ENCODE measurements around the gene C11orf24.
A peak's percentile ranks its signal among the peaks of the same experiment; 100 is the strongest.
"Not testable (repeated sequence)": the region's sequence is repeated elsewhere in the genome, so short reads cannot be mapped to it uniquely, and the experiment has no call there.

C11orf24 gene

GRCh38 chr11:68269414-68270081 lies 2.2 kb downstream of the C11orf24 start:
- peak; percentile 17 for DNase-seq

- DNase-seq, result no peak
Measured at GRCh38 chr11:68267881-68268240, 3.9 kb downstream of the C11orf24 start.

DNA sequence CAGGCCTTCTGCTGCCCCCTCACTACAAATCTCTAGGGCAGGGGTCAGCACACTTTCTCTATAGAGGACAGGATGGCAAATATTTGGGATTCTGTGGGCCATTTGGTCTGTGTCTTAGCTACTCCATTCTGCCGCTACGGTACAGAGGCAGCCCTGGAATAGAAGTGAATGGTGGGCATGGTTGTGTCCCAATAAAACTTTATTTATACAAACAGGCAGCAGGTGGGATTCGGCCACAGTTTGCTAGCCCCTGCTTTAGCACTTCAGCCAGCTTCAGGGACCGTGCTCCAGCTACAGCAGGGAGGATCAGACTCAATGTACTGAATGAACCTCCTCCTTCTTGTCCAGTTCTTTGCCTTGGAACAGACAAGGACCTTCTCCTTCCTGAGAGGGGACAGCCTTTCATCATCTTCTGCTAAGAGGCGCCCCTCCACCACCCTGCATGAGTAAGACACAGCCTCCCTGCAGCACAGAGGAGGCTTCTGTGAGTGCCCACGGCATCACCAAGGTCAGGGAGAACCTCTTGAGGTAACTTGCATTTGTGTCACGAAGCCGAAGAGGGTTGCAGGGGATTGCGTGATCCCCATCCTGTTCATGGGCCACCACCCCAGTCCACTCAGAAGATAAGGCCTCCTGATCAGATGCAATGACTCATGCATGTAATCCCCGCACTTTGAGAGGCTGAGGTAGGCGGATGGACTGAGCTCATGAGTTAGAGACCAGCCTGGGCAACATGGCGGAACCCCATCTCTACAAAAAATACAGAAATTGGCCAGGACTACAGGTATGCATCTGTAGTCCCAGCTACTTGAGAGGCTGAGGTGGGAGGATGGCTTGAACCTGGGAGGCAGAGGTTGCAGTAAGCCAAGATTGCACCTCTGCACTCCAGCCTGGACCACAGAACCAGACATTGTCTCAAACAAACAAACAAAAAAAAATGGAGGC lies 4.6 kb downstream of the C11orf24 start:
- DNase-seq, result no peak

- DNase-seq, result no peak
Measured at GRCh38 chr11:68266121-68266891, 5.5 kb downstream of the C11orf24 start.

DNA sequence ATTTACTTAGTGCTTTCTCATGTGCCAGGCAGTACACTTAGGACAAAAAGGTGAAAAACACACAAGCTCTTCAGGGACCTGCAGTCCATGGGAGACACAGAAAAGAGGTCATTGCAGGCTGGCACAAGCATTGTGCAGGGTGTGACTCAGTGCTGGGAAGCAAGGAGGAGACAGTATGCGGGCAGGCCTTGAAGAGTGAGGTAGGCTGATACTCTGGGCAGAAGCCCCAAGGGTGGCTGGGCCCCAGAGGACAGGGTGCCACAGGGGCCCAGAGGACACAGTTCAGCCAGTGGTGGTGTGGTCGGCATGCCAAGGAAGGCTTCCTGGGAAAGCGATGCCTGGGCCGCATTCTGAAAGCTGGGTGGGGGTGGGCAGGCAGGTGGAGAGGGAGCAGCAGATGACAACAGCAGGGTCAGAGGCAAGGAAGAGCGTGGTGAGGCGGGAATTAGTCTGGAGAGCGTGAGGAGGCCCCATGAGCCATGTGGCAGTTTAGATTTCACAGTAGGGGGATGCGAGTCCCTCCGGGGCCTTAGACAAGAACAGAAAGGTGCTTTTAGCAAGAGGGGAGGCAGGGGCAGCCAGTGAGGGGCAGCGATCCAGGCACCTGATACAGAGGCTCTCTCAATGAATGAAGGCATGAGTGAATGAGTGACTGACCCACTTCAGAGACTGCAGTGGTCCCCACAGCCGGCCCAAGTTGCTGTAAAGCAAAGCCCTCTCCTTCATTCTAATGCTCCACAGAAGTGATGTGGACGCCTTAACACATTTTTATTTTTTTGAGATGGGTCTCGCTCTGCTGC lies 6.8 kb downstream of the C11orf24 start:
- no peak for DNase-seq

DNA sequence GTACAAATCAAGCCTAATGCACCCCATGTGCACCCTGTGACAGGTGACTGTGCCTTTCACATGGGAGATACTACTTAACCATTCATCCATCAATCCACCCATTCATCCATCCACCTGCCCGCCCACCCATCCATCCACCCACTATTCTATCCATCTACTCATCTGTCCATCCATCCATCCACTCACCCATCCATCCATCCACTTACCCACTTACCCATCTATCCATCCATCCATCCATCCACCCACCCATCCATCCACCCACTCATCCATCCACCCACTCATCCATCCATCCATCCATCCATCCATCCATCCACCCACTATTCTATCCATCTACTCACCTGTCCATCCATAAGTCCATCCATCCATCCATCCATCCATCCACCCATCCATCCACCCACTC lies 7.5 kb downstream of the C11orf24 start:
- no peak for DNase-seq

DNA sequence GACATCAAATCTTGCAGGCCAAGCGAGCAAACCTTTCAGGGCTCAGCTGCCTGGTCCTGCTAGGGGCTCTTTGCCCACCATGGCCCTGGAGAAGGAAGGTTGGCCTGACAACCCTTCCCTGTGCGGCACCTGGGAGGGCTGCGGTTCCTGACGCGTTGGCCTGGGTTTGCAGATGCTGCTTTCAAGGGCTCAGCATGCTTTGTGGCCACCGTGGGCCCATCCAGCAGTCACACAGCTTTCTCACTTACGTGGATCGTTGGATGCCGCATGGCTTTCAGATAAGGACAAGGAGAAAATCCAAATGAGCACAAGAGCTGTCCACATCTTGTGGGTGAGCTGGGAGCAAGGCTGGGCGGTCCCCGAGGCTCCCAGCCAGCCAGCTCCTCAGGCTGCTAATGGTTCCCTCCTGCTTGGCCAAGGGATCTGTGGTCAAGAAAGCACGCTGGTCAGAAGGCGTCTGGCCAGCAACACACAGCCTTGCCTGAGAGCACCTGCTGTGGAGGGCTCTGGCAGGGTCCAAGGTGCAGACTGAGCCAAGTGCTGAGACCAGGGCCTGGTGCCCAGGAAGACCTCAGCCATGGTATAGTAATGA lies 8.2 kb downstream of the C11orf24 start:
- DNase-seq, result no peak

GRCh38 chr11:68262544-68262827 lies 9.3 kb downstream of the C11orf24 start:
- no peak for DNase-seq

GRCh38 chr11:68261749-68262543 lies 9.8 kb downstream of the C11orf24 start:
- no peak for DNase-seq

DNA sequence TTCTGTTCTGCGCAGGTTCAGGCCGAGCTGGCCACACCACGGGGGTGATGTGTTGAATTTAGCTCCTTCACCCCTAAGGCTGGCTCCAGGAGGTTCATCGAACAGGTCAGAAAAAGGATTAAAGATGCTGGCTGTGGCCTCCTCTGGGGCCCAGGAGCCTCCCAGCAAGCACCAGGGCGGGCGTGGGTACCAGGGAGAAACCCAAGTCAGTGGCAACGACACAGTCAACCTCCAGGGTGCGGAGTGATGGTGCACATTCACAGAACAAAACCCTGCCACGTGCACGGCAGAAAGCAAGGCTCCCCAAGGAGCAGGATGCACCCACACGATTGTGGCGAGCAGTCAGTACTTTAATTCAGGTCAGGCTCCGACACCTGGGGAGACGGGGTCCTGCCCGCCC lies 10.8 kb downstream of the C11orf24 start:
- no peak for DNase-seq

DNA sequence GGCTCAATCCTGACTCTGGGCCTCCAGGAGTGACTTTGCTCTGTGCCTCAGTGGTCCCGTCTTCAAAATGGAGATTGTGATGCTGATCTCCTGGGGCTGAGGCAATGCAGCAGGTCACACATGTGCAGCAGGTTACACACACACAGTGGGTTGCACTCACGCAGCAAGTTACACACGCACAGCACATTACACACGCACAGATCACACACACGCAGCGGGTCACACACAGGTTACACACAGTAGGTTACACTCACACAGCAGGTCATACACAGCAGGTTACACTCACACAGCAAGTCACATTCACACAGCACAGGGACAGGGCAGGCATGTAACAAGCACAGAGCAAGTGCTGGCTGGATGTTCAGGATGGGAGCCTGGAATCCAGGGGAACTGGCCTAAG lies 11.3 kb downstream of the C11orf24 start:
- DNase-seq, result no peak

DNA sequence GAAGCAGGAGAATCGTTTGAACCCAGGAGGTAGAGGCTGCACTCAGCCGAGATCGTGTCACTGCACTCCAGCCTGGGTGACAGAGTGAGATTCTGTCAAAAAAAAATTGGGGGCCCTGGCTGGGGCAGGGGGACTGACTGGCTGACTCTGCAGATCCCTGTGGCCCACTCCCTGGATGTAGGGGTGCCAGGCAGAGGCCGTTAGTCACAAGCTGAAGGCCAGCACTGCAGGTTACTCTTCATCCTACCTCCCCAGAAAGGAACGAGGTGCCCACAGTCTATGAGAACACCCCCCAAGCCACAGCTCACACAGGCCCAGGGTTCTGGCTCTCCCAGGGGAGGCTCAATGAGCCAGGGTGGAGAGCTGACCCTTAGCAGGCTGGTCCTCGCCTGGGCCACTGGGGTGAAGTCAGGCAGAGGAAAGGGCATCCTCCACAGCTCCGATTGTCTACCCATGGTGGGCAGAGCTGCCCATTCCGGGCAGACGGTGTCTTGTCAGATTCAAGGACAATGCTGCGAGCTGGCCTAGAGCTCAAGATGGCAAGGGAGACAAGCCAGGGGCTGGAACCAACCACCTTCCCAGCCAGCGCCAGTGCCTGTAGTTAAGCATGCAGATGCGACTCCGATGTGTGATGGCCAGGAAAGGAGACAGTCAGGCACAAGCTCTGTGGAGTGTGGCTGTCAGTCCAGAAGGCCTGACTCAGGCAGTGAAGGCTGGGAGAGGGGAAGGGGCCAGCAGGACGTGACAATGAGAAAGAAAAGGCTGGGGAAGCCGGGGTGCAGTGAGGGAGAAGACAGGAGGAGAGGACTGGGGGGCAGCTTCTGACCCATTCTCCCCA lies 12.4 kb downstream of the C11orf24 start:
- DNase-seq, result no peak

DNA sequence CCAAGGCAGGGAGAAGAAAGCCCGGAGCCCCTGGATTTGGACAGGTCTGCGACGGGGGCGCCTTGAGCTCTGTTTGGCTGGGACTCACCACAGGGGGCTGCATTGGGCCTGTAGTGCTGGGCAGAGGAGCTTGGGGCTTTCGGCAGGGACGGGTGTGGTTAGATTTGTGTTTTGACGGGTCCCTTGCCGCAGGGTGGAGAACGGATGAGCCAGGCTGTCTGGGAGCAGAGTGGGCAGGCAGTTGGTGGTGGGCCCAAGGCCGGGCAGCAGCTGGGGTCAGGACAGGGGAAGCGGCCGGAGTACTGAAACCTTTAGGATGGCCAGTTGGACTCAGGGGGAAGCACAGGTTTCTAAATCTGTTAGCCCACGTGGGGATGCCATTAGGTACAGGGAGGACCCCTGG lies 13.4 kb downstream of the C11orf24 start:
- DNase-seq, result no peak

DNA sequence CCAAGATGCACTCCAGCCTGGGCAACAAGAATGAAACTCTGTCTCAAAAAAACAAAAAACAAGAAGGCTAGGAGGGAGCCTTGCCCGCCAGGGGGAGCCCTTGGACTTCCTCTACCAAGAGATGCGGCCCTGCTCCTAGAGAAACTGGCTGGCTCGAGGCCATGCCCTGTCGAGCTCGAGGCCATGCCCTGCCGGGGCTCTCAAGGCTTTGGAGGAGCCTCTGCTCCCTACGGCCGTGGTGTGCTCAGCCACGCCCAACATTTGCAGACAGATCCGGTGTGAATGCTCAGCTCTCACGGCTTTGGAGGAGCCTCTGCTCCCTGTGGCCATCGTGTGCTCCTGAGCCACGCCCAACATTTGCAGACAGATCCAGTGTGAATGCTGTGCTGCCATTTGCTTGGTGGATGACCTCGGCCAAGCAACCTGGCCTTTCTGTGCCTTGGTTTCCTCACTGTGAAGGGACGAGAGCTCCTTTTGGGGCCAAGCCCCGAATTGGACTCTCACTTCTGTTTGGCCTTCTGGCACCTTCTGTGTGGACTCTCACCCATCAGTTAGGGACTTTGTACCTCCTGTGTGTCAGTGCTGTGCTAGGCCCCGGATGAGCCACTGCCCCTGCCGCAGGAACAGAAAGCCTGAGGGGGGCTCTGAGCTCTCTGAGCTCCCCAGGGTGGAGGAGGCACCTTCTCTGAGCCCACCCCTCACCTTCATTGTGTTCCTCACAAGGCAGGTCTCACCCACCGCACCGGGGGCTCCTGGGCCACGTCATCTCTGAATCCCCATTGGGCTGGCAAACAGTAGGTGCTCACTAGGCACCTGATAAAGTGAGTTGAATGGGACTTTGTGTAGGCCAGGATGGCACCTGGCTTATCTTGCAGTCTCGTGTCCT lies 14.1 kb downstream of the C11orf24 start:
- DNase-seq, result peak; percentile 95

DNA sequence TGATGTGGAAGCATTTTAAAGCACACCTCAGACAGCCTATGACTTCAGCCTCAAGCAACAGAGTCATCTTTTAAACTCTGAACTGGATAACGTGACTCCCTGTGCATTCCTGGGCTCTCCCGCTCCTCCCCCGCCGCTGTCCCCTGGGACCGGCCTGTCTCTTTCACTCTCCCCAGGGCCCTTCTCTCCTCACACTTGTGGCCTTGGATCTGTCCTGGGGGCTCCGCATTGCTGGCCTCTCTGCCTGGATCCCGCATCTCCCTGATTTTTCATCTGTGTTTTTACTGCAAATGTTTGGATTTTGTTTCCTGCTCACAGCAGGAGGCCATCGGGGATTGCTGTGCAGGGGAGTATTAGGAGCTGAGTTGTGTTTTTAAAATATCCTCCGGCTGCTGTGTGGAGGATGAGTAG lies 15.4 kb downstream of the C11orf24 start:
- DNase-seq, result no peak

- DNase-seq, result no peak
Measured at GRCh38 chr11:68255526-68255925, 16.2 kb downstream of the C11orf24 start.

DNA sequence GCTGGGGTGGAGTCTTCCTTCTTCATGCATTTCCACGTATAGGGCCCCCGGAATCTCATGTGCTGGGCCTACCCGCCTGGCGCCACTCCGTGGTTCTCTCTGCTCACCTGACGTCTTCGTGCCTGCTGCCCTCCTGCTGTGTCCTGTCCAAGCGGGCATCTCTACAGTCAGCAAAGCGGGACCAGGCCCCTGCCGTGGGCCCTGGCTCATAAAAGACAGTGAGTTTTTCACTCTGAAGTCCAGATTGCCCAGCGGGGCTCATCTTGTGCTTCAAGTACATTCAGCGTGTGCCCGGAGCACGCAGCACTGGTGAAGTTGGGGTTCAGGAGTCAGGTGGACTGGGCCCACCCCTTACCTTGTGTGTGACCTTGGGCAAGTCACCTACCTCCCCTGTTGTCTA lies 17.4 kb downstream of the C11orf24 start:
- no peak for DNase-seq

DNA sequence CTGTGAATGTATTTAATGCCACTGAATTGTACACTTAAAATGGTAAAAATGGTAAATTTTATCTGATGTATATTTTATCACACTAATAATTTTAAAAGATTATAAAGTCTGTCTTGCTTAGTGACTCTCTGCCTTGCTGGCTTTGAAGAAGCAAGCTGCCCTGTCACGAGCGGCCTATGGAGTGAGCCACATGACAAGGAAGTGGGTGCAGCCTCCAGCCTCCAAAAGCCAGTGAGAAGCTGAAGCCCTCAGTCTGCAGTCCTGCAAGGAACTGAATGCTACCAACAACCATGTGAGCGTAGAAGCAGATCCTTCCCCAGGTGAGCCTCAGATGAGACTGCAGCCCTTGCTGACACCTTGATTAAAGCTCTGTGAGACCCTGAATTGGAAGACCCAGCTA lies 20.0 kb downstream of the C11orf24 start:
- DNase-seq, result no peak

DNA sequence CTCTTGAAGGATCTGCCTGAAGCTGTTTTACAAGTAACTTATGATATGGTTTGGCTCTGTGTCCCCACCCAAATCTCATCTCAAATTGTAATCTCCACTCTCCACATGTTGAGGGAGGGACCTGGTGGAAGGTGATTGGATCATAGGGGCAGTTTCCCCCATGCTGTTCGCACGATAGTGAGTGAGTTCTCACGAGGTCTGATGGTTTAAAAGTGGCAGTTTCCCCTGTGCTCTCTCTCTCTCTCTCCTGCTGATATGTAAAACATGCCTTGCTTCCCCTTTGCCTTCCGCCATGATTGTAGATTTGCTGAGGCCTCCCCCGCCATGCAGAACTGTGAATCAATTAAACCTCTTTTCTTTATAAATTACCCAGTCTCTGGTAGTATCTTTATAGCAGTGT lies 26.9 kb downstream of the C11orf24 start:
- not testable (repeated sequence) for DNase-seq

DNA sequence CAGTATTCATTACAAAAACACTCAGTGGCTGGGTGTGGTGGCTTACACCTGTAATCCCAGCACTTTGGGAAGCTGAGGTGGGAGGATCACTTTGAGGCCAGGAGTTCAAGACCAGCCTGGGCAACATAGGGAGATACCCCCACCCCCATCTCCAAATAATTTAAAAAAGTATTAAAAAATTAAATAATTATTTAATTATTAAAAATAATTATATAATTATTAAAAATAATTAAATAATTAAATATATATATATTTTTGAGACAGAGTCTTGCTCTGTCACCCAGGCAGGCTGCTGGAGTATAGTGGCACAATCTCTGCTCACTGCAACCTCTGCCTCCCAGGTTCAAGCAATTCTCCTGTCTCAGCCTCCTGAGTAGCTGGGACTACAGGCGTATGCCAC lies 27.9 kb downstream of the C11orf24 start:
- DNase-seq, result not testable (repeated sequence)
